NCI-H526 (cell line): ENCODE results near the gene OR10X1.

Experiments
- DNase-seq, 2 experiments: peaks; one replicate each; lab custom pipeline; 2025; lab: John Stamatoyannopoulos, UW

The OR10X1 gene

GRCh38 chr1:158579733-158580132 is at the start of gene OR10X1:
Gene OR10X1, minus strand, starts transcription at chr1:158579899. Its CDS starts 0 bp downstream, at chr1:158579899.
- no peak for DNase-seq

GRCh38 chr1:158613764-158614163 is 34.1 kb upstream of the OR10X1 start:
- DNase-seq = no peak

GRCh38 chr1:158611916-158612315 is 32.2 kb upstream of the OR10X1 start:
- DNase-seq = no peak

- DNase-seq = no peak
Observed at GRCh38 chr1:158607296-158607695, 27.6 kb upstream of the OR10X1 start.

- DNase-seq = no peak
Observed at GRCh38 chr1:158604968-158605367, 25.3 kb upstream of the OR10X1 start, which contains the start of gene OR10Z1. Gene OR10Z1, plus strand, starts transcription at chr1:158605268. Its CDS starts 1,171 bp downstream, at chr1:158606439.

- DNase-seq = no peak
Observed at GRCh38 chr1:158600735-158601134, 21.0 kb upstream of the OR10X1 start.

GRCh38 chr1:158586942-158587341 is 7.2 kb upstream of the OR10X1 start:
- DNase-seq = no peak

- no peak for DNase-seq
Observed at GRCh38 chr1:158583962-158584361, 4.3 kb upstream of the OR10X1 start.

- DNase-seq = no peak
Observed at GRCh38 chr1:158577561-158577960, 2.1 kb downstream of the OR10X1 start.

GRCh38 chr1:158572226-158572625 is 7.5 kb downstream of the OR10X1 start:
- DNase-seq = no peak

- no peak for DNase-seq
Observed at GRCh38 chr1:158570480-158570879, 9.2 kb downstream of the OR10X1 start, which contains the start of gene OR6P1. Gene OR6P1, minus strand, starts transcription at chr1:158570580. Its CDS starts 6,976 bp downstream, at chr1:158563604.

- DNase-seq = no peak
Observed at GRCh38 chr1:158564608-158565007, 15.1 kb downstream of the OR10X1 start.

- DNase-seq = no peak
Observed at GRCh38 chr1:158563853-158564252, 15.8 kb downstream of the OR10X1 start.

- DNase-seq = no peak
Observed at GRCh38 chr1:158559696-158560095, 20.0 kb downstream of the OR10X1 start.

GRCh38 chr1:158554352-158554751 is 25.3 kb downstream of the OR10X1 start, which contains the start of gene OR6Y1:
Gene OR6Y1, minus strand, starts transcription at chr1:158554405. Its CDS starts 6,300 bp downstream, at chr1:158548105.
- no peak for DNase-seq

- no peak for DNase-seq
Observed at GRCh38 chr1:158552296-158552695, 27.4 kb downstream of the OR10X1 start.

GRCh38 chr1:158547533-158547932 is 32.2 kb downstream of the OR10X1 start:
- no peak for DNase-seq

GRCh38 chr1:158537609-158538008 is 42.1 kb downstream of the OR10X1 start:
- no peak for DNase-seq

- no peak for DNase-seq
Observed at GRCh38 chr1:158534496-158534895, 45.2 kb downstream of the OR10X1 start.
